Suprapubic skin (tissue), 4 donors: ENCODE data around the gene EIF4G3. TPM values are rescaled to one million over a fixed set of nuclear protein-coding genes. Genes with fewer than 3 reads are reported as not detected.

ENCODE experiments used
- DNase-seq, 2 donors: peaks; one replicate each; pipeline ENCODE4 v3.0.0-alpha.2; 2019; ENCODE audit warnings: low spot score in 2 of 2
- H3K27ac ChIP-seq: fragments of 200-600 bp; sonication (generic); one replicate; pipeline ENCODE4 v1.5.1; 2019
- H3K27me3 ChIP-seq: fragments of 200-600 bp; sonication (generic); one replicate; pipeline ENCODE4 v1.5.1; 2019
- H3K36me3 ChIP-seq: fragments of 200-600 bp; sonication (generic); one replicate; pipeline ENCODE4 v1.5.1; 2019
- H3K4me1 ChIP-seq: fragments of 200-600 bp; sonication (generic); one replicate; pipeline ENCODE4 v1.5.1; 2019
- H3K4me3 ChIP-seq: fragments of 200-600 bp; sonication (generic); one replicate; pipeline ENCODE4 v1.5.1; 2019; ENCODE audit warnings: mild to moderate bottlenecking
- H3K9me3 ChIP-seq: fragments of 200-600 bp; sonication (generic); one replicate; pipeline ENCODE4 v1.5.1; 2019
- EP300 ChIP-seq: sonication (generic); formaldehyde crosslinking; IDR thresholded peaks from one replicate; pipeline ENCODE4 v1.6.1; 2017; ENCODE audit warnings: antibody characterized with exemption
- POLR2A ChIP-seq, 2 donors: fragments of 450-650 bp; IDR thresholded peaks; one replicate each; pipeline ENCODE4 v1.6.1; 2017; ENCODE audit warnings: antibody characterized with exemption in 2 of 2, mild to moderate bottlenecking in 2 of 2, moderate library complexity in 2 of 2
- POLR2AphosphoS5 ChIP-seq, 3 donors: sonication (generic); formaldehyde crosslinking; IDR thresholded peaks; one replicate each; pipeline ENCODE4 v1.6.1; 2017; ENCODE audit warnings: antibody characterized with exemption in 3 of 3
- WGBS: methylation state at CpG from one replicate; pipeline ENCODE4 v1.1.5; 2018; 5-methylcytosine and 5-hydroxymethylcytosine counted together
- total RNA-seq, 4 donors: library from RNA; depleted of rRNA; stranded (reverse); fragments of >200 nt; gene quantifications; one replicate each; pipeline ENCODE4 v1.1.0, GENCODE V29; 2016
- TF ChIP-seq, protein P1 (sequence below), 2 donors: fragments of 200-600 bp in 1 of 2; fragments of 450-650 bp in 1 of 2; sonication (generic) in 1 of 2; IDR thresholded peaks; one replicate each; pipeline ENCODE4 v1.5.1; 2016 to 2019; ENCODE audit warnings: antibody characterized with exemption in 2 of 2, mild to moderate bottlenecking in 1 of 2, moderate library complexity in 1 of 2

EIF4G3 gene
- total RNA-seq, 4 donors from 2014 or later = 32.9 to 40.6 (median 39.5) TPM

DNA sequence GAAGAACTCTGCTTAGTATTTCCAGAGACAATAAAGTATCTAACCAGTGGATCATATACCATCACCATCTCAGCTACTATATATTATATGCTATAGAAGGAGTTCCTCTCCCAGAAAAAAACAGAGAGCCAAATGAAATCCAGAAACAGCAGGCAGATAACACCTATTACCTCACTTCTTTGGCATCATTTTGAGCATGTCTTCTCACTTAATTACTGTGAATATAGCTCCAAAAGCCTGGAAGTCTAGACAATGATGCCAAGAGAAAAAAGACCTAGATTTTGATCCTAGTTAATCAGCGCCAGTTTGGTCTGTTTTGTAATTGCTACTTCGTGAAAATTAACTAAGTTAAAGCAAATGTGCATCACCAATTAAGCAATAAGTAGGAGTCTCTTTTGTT, 131.3 kb downstream of the EIF4G3 start:
- H3K27ac ChIP-seq = no peak overlapping the region
- TF ChIP-seq POLR2A (IDR thresholded peaks at IDR 0.05) (no peak), EP300 (no peak), POLR2AphosphoS5 (IDR thresholded peaks at IDR 0.05) (no peak)
- TF ChIP-seq, protein P1, sequence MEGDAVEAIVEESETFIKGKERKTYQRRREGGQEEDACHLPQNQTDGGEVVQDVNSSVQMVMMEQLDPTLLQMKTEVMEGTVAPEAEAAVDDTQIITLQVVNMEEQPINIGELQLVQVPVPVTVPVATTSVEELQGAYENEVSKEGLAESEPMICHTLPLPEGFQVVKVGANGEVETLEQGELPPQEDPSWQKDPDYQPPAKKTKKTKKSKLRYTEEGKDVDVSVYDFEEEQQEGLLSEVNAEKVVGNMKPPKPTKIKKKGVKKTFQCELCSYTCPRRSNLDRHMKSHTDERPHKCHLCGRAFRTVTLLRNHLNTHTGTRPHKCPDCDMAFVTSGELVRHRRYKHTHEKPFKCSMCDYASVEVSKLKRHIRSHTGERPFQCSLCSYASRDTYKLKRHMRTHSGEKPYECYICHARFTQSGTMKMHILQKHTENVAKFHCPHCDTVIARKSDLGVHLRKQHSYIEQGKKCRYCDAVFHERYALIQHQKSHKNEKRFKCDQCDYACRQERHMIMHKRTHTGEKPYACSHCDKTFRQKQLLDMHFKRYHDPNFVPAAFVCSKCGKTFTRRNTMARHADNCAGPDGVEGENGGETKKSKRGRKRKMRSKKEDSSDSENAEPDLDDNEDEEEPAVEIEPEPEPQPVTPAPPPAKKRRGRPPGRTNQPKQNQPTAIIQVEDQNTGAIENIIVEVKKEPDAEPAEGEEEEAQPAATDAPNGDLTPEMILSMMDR (IDR thresholded peaks at IDR 0.05) = no peak
- no peaks in the 10 kb centered on the region for H3K4me1 ChIP-seq

DNA sequence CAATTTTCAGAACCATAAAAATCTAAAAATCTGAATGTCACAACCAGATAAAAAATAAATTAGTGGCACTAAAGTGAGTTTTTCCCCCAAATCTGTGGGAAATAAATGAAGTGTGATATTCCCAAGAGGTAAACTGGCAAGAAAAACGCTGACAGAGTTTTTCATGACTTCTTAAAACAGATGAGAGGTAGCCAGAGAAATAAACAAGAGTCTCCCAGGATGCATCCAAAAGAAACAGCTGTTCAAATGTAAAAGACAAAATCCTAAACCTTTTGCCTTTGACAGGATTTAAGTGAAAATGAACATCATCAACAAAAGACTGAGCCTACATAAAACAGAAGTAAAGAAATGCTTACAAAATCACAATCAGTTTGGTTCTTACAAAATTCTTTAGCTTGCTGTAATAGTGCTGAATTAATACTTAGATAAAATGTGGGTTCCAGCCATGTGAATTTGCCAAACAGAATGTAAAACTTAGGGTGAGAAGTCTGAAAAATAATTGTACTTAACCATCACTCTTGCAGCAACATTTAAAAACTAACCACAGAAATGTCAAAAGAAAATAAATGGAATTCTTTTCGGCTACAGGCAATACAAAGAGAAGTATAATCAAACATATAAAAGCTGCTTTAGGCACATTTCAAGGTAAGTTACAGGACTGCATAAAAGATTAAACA, 133.6 kb downstream of the EIF4G3 start:
- no peak overlapping the region for H3K4me3 ChIP-seq
- no peaks in the 10 kb centered on the region for H3K36me3 ChIP-seq
- no peak overlapping the region for H3K27ac ChIP-seq
- no peaks in the 10 kb centered on the region for H3K9me3 ChIP-seq
- TF ChIP-seq POLR2AphosphoS5 (IDR thresholded peaks at IDR 0.05) = no peak
- TF ChIP-seq EP300 = no peak
- TF ChIP-seq, protein P1 (IDR thresholded peaks at IDR 0.05) = no peak
- no peak for TF ChIP-seq POLR2A (IDR thresholded peaks at IDR 0.05)
- WGBS = 83% methylated on average over 2 of the region's 2 CpGs
- H3K4me1 ChIP-seq = no peaks in the 10 kb centered on the region
- H3K27me3 ChIP-seq = no peaks in the 10 kb centered on the region
- DNase-seq = no peak

More for the DNA sequence above, 131.3 kb downstream of the EIF4G3 start:
- peaks cover 4% of the 10 kb centered on the region for H3K36me3 ChIP-seq
- H3K9me3 ChIP-seq = no peaks in the 10 kb centered on the region
- DNase-seq = no peak
- 44% methylated on average over 2 of the region's 2 CpGs for WGBS
- H3K4me3 ChIP-seq = no peak overlapping the region
- H3K27me3 ChIP-seq = no peaks in the 10 kb centered on the region

DNA sequence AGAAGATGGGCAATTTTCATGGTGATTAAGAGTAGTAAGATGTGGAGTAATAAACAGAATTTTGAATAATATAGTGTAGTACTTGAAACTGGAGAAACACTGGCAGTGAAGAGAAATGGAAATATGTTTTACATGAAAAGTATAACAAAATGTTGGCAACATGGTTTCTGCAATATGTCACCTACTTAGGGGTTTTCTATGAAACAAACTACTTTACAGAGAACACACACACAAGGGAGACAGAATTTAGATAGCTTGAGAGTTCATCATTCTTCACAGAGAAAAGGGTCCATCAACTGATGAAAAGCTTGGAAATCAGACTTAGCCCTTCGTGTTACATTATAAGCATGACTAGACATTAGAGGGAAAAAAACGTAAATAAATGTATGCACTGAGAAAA, 135.2 kb downstream of the EIF4G3 start:
- WGBS = 94% methylated on average over 2 of the region's 2 CpGs
- Histone ChIP-seq H3K36me3 (no peaks in the 10 kb centered on the region), H3K27me3 (no peaks in the 10 kb centered on the region), H3K4me1 (no peaks in the 10 kb centered on the region), H3K4me3 (no peak overlapping the region), H3K27ac (no peak overlapping the region), H3K9me3 (no peaks in the 10 kb centered on the region)
- DNase-seq = no peak
- TF ChIP-seq, protein P1 (IDR thresholded peaks at IDR 0.05) = no peak
- TF ChIP-seq POLR2AphosphoS5 (IDR thresholded peaks at IDR 0.05) = no peak
- no peak for TF ChIP-seq POLR2A (IDR thresholded peaks at IDR 0.05)
- TF ChIP-seq EP300 = no peak

DNA sequence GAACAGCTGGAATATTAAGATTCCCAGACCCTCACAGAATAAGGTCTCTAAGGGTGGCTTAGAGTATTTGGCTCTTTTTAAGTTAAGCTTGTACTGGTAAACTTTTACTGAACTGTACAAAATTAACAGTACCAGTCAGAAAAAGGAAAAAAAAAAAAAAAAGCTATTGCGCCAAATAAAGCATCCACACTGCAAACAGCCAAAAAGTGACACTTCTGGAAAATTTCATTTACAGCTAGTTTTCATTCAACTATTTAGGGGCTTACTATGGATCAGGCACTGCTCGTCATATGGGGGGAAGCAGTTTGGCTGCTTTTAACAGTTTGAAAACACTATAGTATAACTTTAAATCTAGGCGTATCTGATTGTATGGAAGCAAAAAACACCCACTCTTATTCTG, 139.6 kb downstream of the EIF4G3 start:
- TF ChIP-seq, protein P1 (IDR thresholded peaks at IDR 0.05) = no peak
- no peak for TF ChIP-seq POLR2AphosphoS5 (IDR thresholded peaks at IDR 0.05)
- WGBS = 97% methylated on average over 3 of the region's 3 CpGs

DNA sequence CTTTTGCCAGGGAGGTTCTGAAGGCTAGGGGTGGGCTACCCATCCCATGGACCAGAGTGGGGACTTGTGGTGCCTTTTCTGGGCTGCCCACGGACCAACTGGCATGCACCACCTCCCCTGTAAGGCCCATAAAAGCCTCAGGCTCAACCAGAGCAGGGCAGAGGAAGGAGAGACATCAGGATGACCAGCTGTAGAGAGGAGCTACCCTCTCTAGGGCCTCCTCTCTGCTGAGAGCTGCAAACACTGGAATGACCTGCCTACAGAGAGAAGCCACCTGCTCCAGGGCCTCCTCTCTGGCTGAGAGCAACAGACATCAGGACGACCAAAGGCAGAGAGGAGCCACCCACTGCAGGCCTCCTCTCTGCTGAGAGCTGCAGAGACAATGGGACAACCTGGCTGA, 140.9 kb downstream of the EIF4G3 start:
- 0% methylated on average over 1 of the region's 2 CpGs for WGBS
- DNase-seq = no peak
- Histone ChIP-seq H3K27me3 (no peaks in the 10 kb centered on the region), H3K9me3 (no peaks in the 10 kb centered on the region), H3K4me1 (peaks cover 8% of the 10 kb centered on the region), H3K27ac (no peak overlapping the region), H3K4me3 (no peak overlapping the region), H3K36me3 (no peaks in the 10 kb centered on the region)
- no peak for TF ChIP-seq POLR2AphosphoS5 (IDR thresholded peaks at IDR 0.05)
- TF ChIP-seq POLR2A (IDR thresholded peaks at IDR 0.05) = no peak
- no peak for TF ChIP-seq EP300
- TF ChIP-seq, protein P1 (IDR thresholded peaks at IDR 0.05) = no peak

More for the DNA sequence above, 139.6 kb downstream of the EIF4G3 start:
- DNase-seq = no peak
- H3K27me3 ChIP-seq = no peaks in the 10 kb centered on the region
- peaks cover 8% of the 10 kb centered on the region for H3K4me1 ChIP-seq
- H3K9me3 ChIP-seq = no peaks in the 10 kb centered on the region
- no peak overlapping the region for H3K4me3 ChIP-seq
- H3K36me3 ChIP-seq = no peaks in the 10 kb centered on the region
- no peak overlapping the region for H3K27ac ChIP-seq
